PC-3 (cell line): ENCODE measurements around the gene BMP7. TPM values are rescaled to one million over a fixed set of nuclear protein-coding genes. Genes with fewer than 3 reads are reported as not detected.

ENCODE experiments used
- ATAC-seq: fragments of 200-7000 bp; cut with Tn5 transposase; 2 replicates; pipeline ENCODE4 v1.9.1; 2020; ENCODE audit warnings: mild to moderate bottlenecking, moderate library complexity
- BruUV-seq: library from RNA; stranded (reverse); fragments of 400-500 nt; replicated peaks from 2 replicates; lab custom pipeline; 2021; lab: Mats Ljungman, UMichigan
- CTCF ChIA-PET: fragments of 300-600 bp; sonication (Branson Sonifier 250); formaldehyde crosslinking; loops from one replicate; lab custom pipeline; 2022; ENCODE audit warnings: antibody characterized with exemption; lab: Charles Lee
- POLR2A ChIA-PET: fragments of 300-600 bp; sonication (Branson Sonifier 250); formaldehyde crosslinking; loops from one replicate; lab custom pipeline; 2022; ENCODE audit warnings: antibody characterized with exemption; ENCODE audit not compliant: unreplicated experiment; lab: Charles Lee
- DNase-seq: peaks from one replicate; pipeline ENCODE4 v3.0.0-alpha.2; 2015
- H2AFZ ChIP-seq: fragments of 300-600 bp; sonication (generic); 2 replicates; pipeline ENCODE4 v1.6.0; 2016; ENCODE audit warnings: antibody characterized with exemption, low read length
- H3F3A ChIP-seq: fragments of 300-600 bp; sonication (generic); one replicate; pipeline ENCODE4 v1.6.0; 2017; ENCODE audit warnings: antibody characterized with exemption, low read length, control low read depth, mild to moderate bottlenecking; ENCODE audit not compliant: unreplicated experiment
- H3K27ac ChIP-seq: fragments of 300-600 bp; sonication (generic); 2 replicates; pipeline ENCODE4 v1.5.1; 2016; ENCODE audit warnings: mild to moderate bottlenecking, low read length
- H3K27me3 ChIP-seq: fragments of 300-600 bp; sonication (generic); 2 replicates; pipeline ENCODE4 v1.6.1; 2016; ENCODE audit warnings: low read length, mixed read lengths
- H3K36me3 ChIP-seq: fragments of 300-600 bp; sonication (generic); 2 replicates; pipeline ENCODE4 v1.6.1; 2016; ENCODE audit warnings: low read depth, mixed run types, low read length, mixed read lengths
- H3K4me1 ChIP-seq: fragments of 300-600 bp; sonication (generic); 2 replicates; pipeline ENCODE4 v1.5.1; 2016; ENCODE audit warnings: low read length; ENCODE audit not compliant: insufficient read depth
- H3K4me2 ChIP-seq: fragments of 300-600 bp; sonication (generic); 2 replicates; pipeline ENCODE4 v1.6.0; 2016; ENCODE audit warnings: low read length
- H3K4me3 ChIP-seq: fragments of 300-600 bp; sonication (generic); 2 replicates; pipeline ENCODE4 v1.5.1; 2016; ENCODE audit warnings: mild to moderate bottlenecking, low read length, mixed read lengths
- H3K79me2 ChIP-seq: fragments of 300-600 bp; sonication (generic); 2 replicates; pipeline ENCODE4 v1.6.1; 2017; ENCODE audit warnings: low read length, mixed read lengths
- H3K9ac ChIP-seq: fragments of 300-600 bp; sonication (generic); 2 replicates; pipeline ENCODE4 v1.6.0; 2016; ENCODE audit warnings: mild to moderate bottlenecking, low read length
- H3K9me2 ChIP-seq: fragments of 300-600 bp; sonication (generic); replicated peaks from 2 replicates; pipeline ENCODE4 v1.6.1; 2016; ENCODE audit warnings: mixed run types, low read length, mixed read lengths
- H3K9me3 ChIP-seq: fragments of 300-600 bp; sonication (generic); 2 replicates; pipeline ENCODE4 v1.6.1; 2016; ENCODE audit warnings: low read length, mixed read lengths
- H4K20me1 ChIP-seq: fragments of 300-600 bp; sonication (generic); 2 replicates; pipeline ENCODE4 v1.6.1; 2016; ENCODE audit warnings: low read length, mixed read lengths
- CTCF ChIP-seq: fragments of 300-600 bp; sonication (generic); conservative IDR thresholded peaks from 2 replicates; pipeline ENCODE4 v1.5.1; 2017; ENCODE audit warnings: antibody characterized with exemption, low read depth, mild to moderate bottlenecking, low read length
- EZH2 ChIP-seq: fragments of 300-600 bp; sonication (generic); IDR thresholded peaks from one replicate; pipeline ENCODE4 v1.6.1; 2017; ENCODE audit warnings: antibody characterized with exemption, mild to moderate bottlenecking, low read length; ENCODE audit not compliant: unreplicated experiment
- EZH2phosphoT487 ChIP-seq: fragments of 300-600 bp; sonication (generic); IDR thresholded peaks from 2 replicates; pipeline ENCODE4 v1.6.1; 2018; ENCODE audit warnings: mild to moderate bottlenecking, antibody characterized with exemption, low read length, borderline replicate concordance
- intact Hi-C: fragments of 100-400 bp; cut with micrococcal nuclease; formaldehyde crosslinking; loops from 2 replicates; pipeline ENCODE4 v1.9.0; 2023
- total RNA-seq: library from RNA; depleted of rRNA; stranded (reverse); fragments of >200 nt; gene quantifications from 2 replicates; pipeline ENCODE4 v1.2.3, GENCODE V29; 2014

BMP7 gene
- total RNA-seq, 1 experiment from 2014 or later = not detected

- DNase-seq (no peak), ATAC-seq (no peak)
- no peaks in the 10 kb centered on the region for H3K9me3 ChIP-seq
- no peaks in the 10 kb centered on the region for H4K20me1 ChIP-seq
- no TSS peak for BruUV-seq
- H3K27ac ChIP-seq = no peak overlapping the region
- ChIA-PET POLR2A (no interaction called here), CTCF (no interaction called here)
- no peak overlapping the region for H3K4me3 ChIP-seq
- no peak overlapping the region for H2AFZ ChIP-seq
- H3K4me1 ChIP-seq = no peaks in the 10 kb centered on the region
- H3K9ac ChIP-seq = no peak overlapping the region
- TF ChIP-seq EZH2 = no peak
- TF ChIP-seq CTCF = no peak
- no peak for TF ChIP-seq EZH2phosphoT487
- peaks cover 85% of the 10 kb centered on the region for H3K27me3 ChIP-seq
- intact Hi-C loops = no loop called here
- H3K79me2 ChIP-seq = no peaks in the 10 kb centered on the region
- H3K9me2 ChIP-seq = no peaks in the 10 kb centered on the region
- H3F3A ChIP-seq = no peaks in the 10 kb centered on the region
- H3K36me3 ChIP-seq = no peaks in the 10 kb centered on the region
- H3K4me2 ChIP-seq = no peak overlapping the region
These were observed 28.9 kb downstream of the BMP7 start for GRCh38 chr20:57237585-57237953.

GRCh38 chr20:57236813-57237584 is 29.4 kb downstream of the BMP7 start:
- no peak for ATAC-seq
- intact Hi-C loops = no loop called here
- no peak for TF ChIP-seq CTCF
- TF ChIP-seq EZH2 = no peak
- no peak for TF ChIP-seq EZH2phosphoT487
- Histone ChIP-seq H3K9ac (no peak overlapping the region), H3K27me3 (peaks cover 85% of the 10 kb centered on the region), H3K27ac (no peak overlapping the region), H3K79me2 (no peaks in the 10 kb centered on the region), H3F3A (no peaks in the 10 kb centered on the region), H3K4me2 (no peak overlapping the region), H3K9me2 (no peaks in the 10 kb centered on the region), H3K4me3 (no peak overlapping the region), H3K36me3 (no peaks in the 10 kb centered on the region), H4K20me1 (no peaks in the 10 kb centered on the region), H3K9me3 (no peaks in the 10 kb centered on the region), H3K4me1 (no peaks in the 10 kb centered on the region), H2AFZ (no peak overlapping the region)
- POLR2A ChIA-PET = no interaction called here
- BruUV-seq = no TSS peak
- CTCF ChIA-PET = no interaction called here
- no peak for DNase-seq

GRCh38 chr20:57234556-57235251 is 31.7 kb downstream of the BMP7 start:
- ChIA-PET POLR2A (no interaction called here), CTCF (no interaction called here)
- H3K27ac ChIP-seq = no peak overlapping the region
- H3K9me3 ChIP-seq = no peaks in the 10 kb centered on the region
- H3K79me2 ChIP-seq = no peaks in the 10 kb centered on the region
- no peak overlapping the region for H3K9ac ChIP-seq
- H3K4me2 ChIP-seq = no peak overlapping the region
- no peak for ATAC-seq
- H3K4me3 ChIP-seq = no peak overlapping the region
- H4K20me1 ChIP-seq = no peaks in the 10 kb centered on the region
- intact Hi-C loops = no loop called here
- no peaks in the 10 kb centered on the region for H3K36me3 ChIP-seq
- H3K4me1 ChIP-seq = 0 out of 2 replicates have a peak, but pooled peaks cover 1% of the 10 kb centered on the region
- no peak for DNase-seq
- no peak overlapping the region for H2AFZ ChIP-seq
- no peaks in the 10 kb centered on the region for H3F3A ChIP-seq
- no peaks in the 10 kb centered on the region for H3K9me2 ChIP-seq
- BruUV-seq = no TSS peak
- TF ChIP-seq CTCF = no peak
- TF ChIP-seq EZH2 = no peak
- no peak for TF ChIP-seq EZH2phosphoT487
- peaks cover 80% of the 10 kb centered on the region for H3K27me3 ChIP-seq
